CD4-positive, alpha-beta T cell treated with Interleukin-10 for 1 hour (primary cell): ENCODE results near the gene NEDD4L.

Experiments used
- DNase-seq: peaks from one replicate; pipeline ENCODE4 v3.0.0-alpha.2; 2020

NEDD4L gene

GRCh38 chr18:58390399-58390798 is 346.4 kb downstream of the NEDD4L start:
- DNase-seq: no peak

DNA sequence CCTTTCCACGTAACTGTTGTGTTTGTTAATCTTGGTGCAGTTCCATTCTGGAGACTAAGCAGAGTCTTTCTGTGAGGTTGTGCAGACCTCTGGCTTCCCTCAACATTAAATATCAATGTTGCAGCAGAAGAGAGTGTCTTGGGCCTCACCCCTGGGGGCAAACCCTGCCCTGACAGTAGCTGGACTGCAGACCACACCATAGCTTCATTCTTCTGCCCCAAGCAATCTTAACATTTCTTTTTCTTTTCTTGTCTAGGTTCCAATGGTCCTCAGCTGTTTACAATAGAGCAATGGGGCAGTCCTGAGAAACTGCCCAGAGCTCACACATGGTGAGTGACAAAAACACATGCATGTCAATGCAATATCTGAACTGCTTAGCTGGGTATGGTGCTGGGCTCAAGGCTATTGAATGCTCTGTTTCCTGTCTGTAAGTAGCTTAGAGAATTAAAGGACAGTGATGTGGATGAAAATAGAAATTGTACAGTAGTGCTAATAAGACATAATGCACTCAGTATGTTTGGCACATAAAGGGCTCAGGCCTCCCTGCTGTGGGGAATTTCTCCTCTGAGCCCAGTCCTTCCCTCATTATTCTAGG is 347.3 kb downstream of the NEDD4L start:
- no peak for DNase-seq

GRCh38 chr18:58391932-58392323 is 347.9 kb downstream of the NEDD4L start:
- DNase-seq: no peak

- no peak for DNase-seq
Measured at GRCh38 chr18:58392324-58393000, 348.4 kb downstream of the NEDD4L start.

DNA sequence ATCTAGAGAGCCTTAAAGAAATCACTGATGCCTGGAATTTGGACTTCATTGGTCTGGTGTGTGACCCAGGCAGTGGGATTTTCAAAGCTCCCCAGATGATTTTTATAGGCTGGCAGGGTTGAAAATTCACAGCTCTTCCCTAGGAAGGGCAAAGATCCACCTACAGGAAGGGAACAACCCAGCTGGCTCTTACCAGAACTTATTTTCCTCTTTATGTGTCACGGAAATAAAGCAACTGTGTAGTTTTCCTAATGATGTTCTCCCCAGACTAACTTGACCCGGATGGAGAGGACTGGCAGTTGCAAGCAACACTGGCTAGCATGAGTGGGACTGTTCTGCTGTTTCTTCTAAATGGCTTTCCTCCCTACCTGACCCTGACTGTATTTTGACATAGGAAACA is 349.3 kb downstream of the NEDD4L start:
- no peak for DNase-seq

- DNase-seq: no peak
Measured at GRCh38 chr18:58394046-58394445, 350.0 kb downstream of the NEDD4L start.

GRCh38 chr18:58394602-58395425 is 350.8 kb downstream of the NEDD4L start:
- no peak for DNase-seq

GRCh38 chr18:58396144-58396543 is 352.1 kb downstream of the NEDD4L start:
- no peak for DNase-seq

DNA sequence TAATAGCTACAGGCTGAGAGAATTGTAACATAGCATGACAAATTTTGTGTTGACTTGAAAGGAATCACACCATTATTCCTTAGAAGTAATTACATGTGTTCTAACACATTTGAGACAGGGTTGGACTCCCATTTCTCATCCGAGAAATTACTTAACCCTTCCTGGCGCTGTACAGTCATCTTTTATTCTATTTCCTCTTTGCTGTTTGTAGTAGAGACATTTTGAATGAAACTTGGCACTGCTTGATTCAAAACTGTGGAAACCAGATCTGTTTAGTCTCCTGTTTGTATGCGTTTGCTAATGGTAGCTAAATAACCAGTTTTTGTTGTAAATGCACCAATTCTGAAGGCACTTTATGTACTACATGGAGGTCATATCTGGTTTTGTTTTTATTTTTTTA is 352.9 kb downstream of the NEDD4L start:
- DNase-seq: no peak

GRCh38 chr18:58397385-58398132 is 353.5 kb downstream of the NEDD4L start:
- no peak for DNase-seq

DNA sequence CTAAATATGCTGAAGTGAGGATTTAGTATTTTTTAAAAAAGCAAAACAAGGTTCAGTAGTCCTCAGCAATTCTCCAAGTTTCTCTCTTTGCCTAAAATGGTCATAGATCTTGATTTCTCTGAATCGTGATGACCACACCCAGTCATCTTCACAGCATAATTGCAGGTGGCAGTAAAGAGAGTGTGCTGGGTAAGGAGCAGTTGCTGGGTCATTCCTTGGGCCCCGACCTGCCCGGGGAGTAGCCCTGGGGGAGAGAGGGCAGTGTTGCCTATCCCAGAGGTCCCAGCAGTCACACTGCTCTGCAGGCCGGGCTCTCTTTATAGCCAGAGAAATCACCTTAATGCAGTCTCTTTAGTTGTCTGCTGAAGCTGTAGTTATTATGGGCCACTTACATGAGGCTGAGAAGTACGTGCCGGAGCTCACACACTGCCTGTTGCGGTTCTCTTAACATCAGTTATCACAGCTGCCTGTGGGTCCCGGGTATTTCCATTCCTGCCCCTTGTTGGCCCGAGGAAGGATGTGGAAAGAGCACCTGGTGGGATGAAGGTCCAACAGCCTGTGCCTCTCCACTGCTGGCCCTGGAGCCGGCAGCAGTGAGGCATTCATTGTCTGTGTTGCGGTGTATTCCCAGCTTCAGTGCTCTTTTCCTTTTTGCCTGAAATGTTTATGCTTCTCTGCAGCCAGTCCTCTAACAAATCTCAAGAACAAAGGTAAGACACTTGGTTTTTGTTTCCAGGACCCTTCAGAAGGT is 354.8 kb downstream of the NEDD4L start:
- DNase-seq: no peak

DNA sequence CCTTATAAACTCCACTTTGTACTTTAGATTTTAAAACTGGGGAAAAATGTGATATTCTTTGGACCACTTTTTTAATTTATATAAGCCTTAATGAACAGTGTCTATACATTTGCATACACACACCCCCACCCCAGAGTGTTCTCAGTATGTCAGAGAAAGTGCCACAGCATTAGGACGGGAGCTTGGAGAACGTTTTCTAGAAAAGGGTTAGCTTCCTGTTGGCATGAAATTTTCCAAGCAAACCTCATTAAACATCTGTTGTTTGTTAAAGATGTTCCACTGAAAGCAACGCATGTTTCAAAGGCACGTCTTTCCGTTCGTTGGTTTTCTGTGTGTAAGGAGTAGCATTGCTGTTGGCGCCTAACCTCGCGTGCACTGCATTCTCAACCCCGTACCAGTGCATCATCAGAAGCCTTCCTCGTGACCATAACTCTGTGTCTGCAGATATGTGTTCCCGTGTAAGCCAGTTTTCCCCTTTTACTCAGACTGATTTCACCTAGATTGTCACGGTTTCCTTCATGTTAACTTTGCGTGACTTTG is 356.4 kb downstream of the NEDD4L start:
- no peak for DNase-seq

GRCh38 chr18:58401191-58401590 is 357.2 kb downstream of the NEDD4L start:
- DNase-seq: no peak

DNA sequence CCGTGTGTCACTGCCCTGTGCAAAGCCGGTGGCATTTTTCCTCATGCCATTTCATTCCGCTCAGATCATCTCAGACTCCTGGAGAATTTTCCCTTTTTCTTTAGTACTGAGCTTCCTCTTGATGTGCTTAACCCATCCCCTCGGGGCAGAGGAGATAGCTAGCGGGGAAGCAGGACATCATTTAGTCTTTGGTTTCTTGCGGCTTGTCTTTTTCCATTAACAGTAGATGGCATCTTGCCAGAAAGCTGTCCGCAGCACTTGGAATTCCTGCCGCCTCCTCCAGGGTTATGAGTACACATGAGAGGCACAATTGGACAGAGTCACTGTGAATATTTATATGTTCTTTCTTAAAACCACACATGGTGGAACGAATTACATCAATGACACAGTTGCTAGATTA is 358.2 kb downstream of the NEDD4L start:
- DNase-seq: no peak

GRCh38 chr18:58402951-58403702 is 359.1 kb downstream of the NEDD4L start:
- no peak for DNase-seq

DNA sequence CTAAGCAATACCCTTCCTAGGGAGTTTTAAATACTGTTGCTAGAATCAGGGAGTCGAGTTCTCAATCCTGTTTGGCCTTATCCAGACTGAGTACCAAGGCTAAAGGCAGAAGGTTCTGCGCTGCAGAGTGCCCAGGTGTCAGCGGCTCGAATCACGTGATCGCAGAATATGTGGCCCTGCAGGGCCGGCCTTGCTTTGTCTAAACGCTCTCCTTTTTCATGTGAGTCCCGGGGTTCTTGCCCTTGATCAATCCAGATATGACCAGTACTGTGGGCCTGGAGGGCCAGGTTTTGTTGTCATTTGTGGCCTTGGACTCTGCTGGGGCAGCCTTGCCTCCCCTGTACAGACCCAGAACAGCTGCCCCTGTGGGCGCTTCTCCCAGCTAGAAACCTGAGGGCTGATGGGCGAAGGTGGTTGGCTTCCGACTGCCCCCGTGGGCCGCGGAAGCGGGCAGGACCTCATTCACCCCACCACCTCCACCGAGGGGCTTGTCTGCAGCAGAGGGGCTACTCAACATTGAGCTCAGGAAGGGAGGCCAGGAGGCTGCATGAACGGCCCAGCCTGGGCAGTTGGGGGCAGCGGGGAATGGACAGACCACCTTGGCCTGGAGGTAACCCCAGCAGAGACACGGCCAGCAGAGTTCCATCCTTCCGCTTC is 359.9 kb downstream of the NEDD4L start:
- DNase-seq: no peak

DNA sequence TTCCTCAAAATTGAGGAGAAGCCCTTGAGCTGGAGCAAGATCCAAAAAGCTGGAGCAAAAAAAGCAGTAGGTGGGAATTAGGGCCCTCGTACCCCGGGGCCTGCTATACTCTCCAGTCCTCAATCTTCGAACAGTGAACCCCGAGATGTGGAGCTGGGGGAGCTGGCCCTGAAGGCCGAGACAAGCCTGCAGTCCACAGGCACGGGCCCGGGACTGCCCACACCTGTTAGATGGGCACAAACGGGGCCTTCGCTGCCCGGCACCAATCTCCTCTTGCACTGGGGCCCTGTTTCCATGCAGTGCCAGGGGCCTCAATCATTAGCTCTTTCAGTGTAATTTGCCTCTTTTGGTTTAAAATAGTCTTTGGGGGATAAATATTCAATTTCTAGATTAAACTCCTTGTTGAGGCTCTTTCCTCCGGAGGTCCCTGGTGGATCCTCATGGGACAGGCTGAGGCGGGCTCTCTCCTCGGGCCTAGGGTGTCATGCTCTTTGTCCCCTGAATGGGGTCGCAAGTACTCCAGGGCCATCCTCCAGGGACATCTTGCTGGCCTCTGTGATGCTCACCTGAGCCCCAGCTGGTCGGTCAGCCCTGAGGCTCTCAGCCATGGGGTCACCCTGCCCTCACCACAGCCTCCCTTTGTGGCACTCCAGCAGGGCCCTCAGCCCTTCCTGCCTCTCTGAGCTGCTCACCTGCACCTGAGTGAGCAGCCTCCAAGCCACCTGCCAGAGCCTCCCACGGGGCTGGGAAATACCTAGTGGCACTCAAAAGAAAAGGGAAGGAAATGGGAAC is 361.3 kb downstream of the NEDD4L start:
- no peak for DNase-seq

DNA sequence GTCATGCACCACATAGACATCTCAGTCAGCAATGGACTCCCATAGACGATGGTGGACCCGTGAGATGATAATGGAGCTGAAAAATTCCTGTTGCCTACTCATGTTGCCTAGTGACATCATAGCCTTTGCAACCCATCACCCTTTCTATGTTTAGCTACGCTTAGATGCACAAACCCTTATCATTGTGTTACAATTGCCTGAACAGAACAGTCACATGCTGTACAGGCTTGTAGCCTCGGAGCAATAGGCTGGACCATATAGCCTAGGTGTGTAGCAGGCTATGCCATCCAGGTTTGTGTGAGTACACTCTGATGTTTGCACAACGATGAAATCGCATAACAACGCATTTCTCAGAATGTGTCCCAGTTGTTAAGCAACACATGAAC is 363.2 kb downstream of the NEDD4L start:
- no peak for DNase-seq

- DNase-seq: no peak
Measured at GRCh38 chr18:58407649-58408407, 363.8 kb downstream of the NEDD4L start.
